PFSK-1 (cell line): ENCODE measurements around the gene VPS37B.

Experiments
- FOXP2 ChIP-seq: optimal IDR thresholded peaks from 2 replicates; pipeline ENCODE3; 2011; ENCODE audit warnings: borderline replicate concordance, control low read depth, inconsistent platforms; ENCODE audit not compliant: insufficient read depth; ENCODE audit errors: extremely low read length, extremely low read depth
- POLR2AphosphoS5 ChIP-seq: IDR thresholded peaks from 2 replicates; pipeline ENCODE4 v1.6.1; 2012; ENCODE audit warnings: low read depth, mild to moderate bottlenecking, control low read depth, low read length, moderate library complexity
- SIN3A ChIP-seq: IDR thresholded peaks from 2 replicates; pipeline ENCODE4 v1.6.1; 2012; ENCODE audit warnings: mild to moderate bottlenecking, low read length, moderate library complexity, borderline replicate concordance; ENCODE audit not compliant: insufficient read depth
- TAF1 ChIP-seq: IDR thresholded peaks from 2 replicates; pipeline ENCODE4 v1.6.1; 2012; ENCODE audit warnings: low read length, control low read depth, borderline replicate concordance; ENCODE audit not compliant: insufficient read depth
- TF ChIP-seq, protein P1 (sequence below), 2 experiments: IDR thresholded peaks; 2 replicates each; pipeline versions ENCODE4 v1.6.1 to v1.8.0; 2011 to 2012; ENCODE audit warnings: low read depth in 2 of 2, low read length in 2 of 2, control low read depth in 1 of 2, inconsistent platforms in 1 of 2, mild to moderate bottlenecking in 1 of 2, moderate library complexity in 1 of 2; ENCODE audit not compliant: insufficient read depth in 1 of 2

VPS37B gene

DNA sequence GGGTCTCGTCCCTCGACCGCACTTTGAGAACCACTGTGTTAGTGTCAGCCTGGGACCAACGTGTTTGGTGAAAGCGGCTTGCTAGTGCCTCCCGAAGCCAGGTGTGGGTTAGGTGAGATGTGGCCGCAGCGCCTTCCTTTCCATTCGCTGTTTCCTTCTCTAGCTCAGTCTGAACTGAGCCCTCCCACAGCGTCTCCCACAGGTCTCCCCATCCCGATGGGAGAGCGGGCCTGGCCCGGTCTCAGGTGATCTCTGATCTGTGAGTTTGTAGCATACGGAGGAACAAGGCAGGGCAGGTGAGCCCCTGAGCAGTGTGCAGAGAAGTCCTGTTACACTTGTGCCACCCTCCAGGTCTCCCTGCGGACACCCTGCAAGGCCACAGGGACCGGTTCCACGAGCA lies 41.4 kb downstream of the VPS37B start:
- TF ChIP-seq, protein P1, sequence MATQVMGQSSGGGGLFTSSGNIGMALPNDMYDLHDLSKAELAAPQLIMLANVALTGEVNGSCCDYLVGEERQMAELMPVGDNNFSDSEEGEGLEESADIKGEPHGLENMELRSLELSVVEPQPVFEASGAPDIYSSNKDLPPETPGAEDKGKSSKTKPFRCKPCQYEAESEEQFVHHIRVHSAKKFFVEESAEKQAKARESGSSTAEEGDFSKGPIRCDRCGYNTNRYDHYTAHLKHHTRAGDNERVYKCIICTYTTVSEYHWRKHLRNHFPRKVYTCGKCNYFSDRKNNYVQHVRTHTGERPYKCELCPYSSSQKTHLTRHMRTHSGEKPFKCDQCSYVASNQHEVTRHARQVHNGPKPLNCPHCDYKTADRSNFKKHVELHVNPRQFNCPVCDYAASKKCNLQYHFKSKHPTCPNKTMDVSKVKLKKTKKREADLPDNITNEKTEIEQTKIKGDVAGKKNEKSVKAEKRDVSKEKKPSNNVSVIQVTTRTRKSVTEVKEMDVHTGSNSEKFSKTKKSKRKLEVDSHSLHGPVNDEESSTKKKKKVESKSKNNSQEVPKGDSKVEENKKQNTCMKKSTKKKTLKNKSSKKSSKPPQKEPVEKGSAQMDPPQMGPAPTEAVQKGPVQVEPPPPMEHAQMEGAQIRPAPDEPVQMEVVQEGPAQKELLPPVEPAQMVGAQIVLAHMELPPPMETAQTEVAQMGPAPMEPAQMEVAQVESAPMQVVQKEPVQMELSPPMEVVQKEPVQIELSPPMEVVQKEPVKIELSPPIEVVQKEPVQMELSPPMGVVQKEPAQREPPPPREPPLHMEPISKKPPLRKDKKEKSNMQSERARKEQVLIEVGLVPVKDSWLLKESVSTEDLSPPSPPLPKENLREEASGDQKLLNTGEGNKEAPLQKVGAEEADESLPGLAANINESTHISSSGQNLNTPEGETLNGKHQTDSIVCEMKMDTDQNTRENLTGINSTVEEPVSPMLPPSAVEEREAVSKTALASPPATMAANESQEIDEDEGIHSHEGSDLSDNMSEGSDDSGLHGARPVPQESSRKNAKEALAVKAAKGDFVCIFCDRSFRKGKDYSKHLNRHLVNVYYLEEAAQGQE (IDR thresholded peaks at IDR 0.05; ENCODE audit: insufficient read depth in 1 of 2, low read depth in 2 of 2, low read length in 2 of 2), result no peak
- no peak for TF ChIP-seq SIN3A
- no peak for TF ChIP-seq FOXP2

DNA sequence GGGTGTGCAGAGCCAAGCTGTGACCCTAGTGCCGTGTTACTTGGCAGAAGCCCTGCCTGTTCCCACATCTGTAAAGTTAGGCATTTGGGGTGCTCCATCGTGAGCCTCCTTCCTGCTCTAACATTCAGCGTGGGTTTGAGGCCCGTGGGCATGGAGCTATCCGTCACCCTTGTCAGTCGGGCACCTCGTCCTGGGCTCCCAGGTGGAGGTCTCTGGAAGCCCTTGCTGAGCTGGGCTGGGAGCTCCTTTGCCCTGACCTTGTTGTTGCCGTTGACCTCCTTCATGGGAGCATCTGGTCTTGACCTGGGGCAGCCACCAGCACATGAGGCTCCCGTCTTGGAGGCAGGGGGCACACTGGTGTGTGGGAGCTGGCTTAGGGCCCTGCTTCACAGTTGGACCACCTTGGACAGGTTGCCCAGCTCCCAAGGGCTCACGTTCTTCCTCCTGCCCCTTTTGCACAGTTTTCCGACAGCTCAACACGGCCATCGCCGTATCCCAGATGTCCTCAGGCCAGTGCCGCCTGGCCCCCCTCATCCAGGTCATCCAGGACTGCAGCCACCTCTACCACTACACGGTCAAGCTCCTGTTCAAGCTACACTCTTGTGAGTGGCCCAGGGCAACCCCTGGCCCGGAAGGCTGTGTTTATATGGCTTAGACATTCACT lies 42.2 kb downstream of the VPS37B start:
- no peak for TF ChIP-seq SIN3A
- TF ChIP-seq, protein P1 (IDR thresholded peaks at IDR 0.05; ENCODE audit: insufficient read depth in 1 of 2, low read depth in 2 of 2, low read length in 2 of 2), result no peak
- no peak for TF ChIP-seq POLR2AphosphoS5
- no peak for TF ChIP-seq FOXP2
- no peak for TF ChIP-seq TAF1

DNA sequence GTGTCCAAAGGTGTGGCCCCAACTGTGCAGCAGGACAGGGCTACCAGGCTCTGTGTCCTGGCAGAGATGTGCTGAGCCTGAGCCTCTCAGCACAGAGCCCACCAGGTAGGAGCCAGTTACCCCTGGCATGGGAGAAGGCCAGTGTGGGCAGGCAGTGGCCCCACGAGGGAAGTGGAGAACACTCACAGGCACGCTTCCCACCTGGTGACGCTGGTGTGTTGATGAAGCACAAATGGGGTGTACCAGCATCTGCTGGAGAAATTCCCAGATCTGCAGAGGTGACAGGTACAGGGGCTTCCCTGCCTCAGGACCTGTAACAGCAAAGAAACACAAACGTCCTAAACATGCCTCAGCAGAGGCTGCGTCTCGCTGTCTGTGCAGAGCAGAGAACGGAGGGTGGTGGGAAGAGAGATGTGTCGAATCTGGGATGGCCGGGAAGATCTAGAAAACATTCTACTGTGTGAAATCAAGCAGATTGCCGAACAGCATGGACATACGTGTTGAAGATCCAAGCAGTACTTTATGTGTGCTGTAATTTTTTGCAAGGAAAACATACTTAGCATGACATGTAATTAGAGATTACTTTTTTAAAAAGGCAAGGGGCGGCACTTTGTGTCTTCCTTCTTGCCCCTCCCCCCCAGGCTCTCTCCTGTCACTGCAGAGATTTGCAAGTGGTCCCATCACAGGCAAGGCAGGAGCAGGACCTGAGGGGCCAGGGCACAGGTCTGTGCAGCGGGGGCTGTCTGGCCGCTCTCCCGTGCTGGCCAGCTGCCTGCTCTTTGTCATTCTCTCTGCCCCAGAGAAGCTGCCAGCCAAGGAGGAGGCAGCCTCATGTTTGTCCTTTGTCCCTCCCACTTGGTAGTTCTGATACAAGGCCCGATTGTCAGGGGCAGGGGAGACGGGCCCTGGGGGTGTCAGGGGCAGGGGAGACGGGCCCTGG lies 43.3 kb downstream of the VPS37B start:
- no peak for TF ChIP-seq FOXP2
- TF ChIP-seq POLR2AphosphoS5, result no peak
- no peak for TF ChIP-seq TAF1
- TF ChIP-seq, protein P1 (IDR thresholded peaks at IDR 0.05; ENCODE audit: insufficient read depth in 1 of 2, low read depth in 2 of 2, low read length in 2 of 2), result no peak
- no peak for TF ChIP-seq SIN3A

DNA sequence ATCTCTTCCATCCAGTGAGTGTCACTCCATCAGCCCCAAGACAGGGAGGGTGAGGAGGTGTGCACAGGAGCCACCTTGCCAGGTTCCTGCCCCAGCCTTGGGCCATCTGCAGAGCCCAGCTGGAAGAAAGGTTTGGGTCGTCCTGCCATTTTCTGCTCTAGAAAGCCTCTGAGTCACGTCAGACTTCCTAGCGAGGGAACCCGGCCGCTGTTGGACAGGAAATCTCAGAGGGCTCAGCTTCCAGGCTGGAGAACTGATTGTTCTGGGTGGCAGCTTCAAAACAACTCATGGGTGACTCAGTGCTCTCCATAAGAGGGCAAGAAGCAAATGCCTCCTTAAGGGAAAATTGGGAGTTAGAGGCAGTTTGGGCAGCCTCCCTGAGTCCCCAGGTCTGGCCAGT lies 44.1 kb downstream of the VPS37B start:
- TF ChIP-seq TAF1 (no peak), POLR2AphosphoS5 (no peak), FOXP2 (no peak), SIN3A (no peak)
- TF ChIP-seq, protein P1 (IDR thresholded peaks at IDR 0.05; ENCODE audit: insufficient read depth in 1 of 2, low read depth in 2 of 2, low read length in 2 of 2), result no peak
